Endodermal cell (in vitro differentiated cells): Measurements from ENCODE around the gene KCTD17. TPM values are rescaled to one million over a fixed set of nuclear protein-coding genes. Genes with fewer than 3 reads are reported as not detected.

Experiments used
- DNase-seq: peaks from one replicate; pipeline ENCODE4 v3.0.0-alpha.2; 2017
- H3K27ac ChIP-seq: 2 replicates; pipeline ENCODE4 v1.5.1; 2013; ENCODE audit warnings: mild to moderate bottlenecking, low read depth, low read length, moderate library complexity
- H3K27me3 ChIP-seq: 2 replicates; pipeline ENCODE4 v1.6.1; 2013; ENCODE audit warnings: mild to moderate bottlenecking, low read length, moderate library complexity; ENCODE audit not compliant: insufficient read depth, control insufficient read depth, poor library complexity, severe bottlenecking
- H3K36me3 ChIP-seq: 2 replicates; pipeline ENCODE4 v1.7.0; 2013; ENCODE audit warnings: mild to moderate bottlenecking, low read length, moderate library complexity; ENCODE audit not compliant: control insufficient read depth, insufficient read depth
- H3K4me1 ChIP-seq: one replicate; pipeline ENCODE4 v1.7.0; 2013; ENCODE audit warnings: low read length; ENCODE audit not compliant: control insufficient read depth, insufficient read depth
- H3K4me3 ChIP-seq: 2 replicates; pipeline ENCODE4 v1.5.1; 2013; ENCODE audit warnings: mild to moderate bottlenecking, low read length, moderate library complexity
- H3K9ac ChIP-seq: 2 replicates; pipeline ENCODE4 v1.6.1; 2013; ENCODE audit warnings: mild to moderate bottlenecking, low read length, moderate library complexity; ENCODE audit not compliant: poor library complexity, severe bottlenecking; ENCODE audit errors: extremely low read depth
- H3K9me3 ChIP-seq: 2 replicates; pipeline ENCODE4 v1.6.1; 2013; ENCODE audit warnings: mild to moderate bottlenecking, low read length, moderate library complexity; ENCODE audit not compliant: control insufficient read depth
- H3K27ac Mint-ChIP-seq: 2 replicates; pipeline ENCODE4 v1.8.0; 2020; ENCODE audit warnings: mixed read lengths
- H3K27me3 Mint-ChIP-seq: 2 replicates; pipeline ENCODE4 v1.8.0; 2021; ENCODE audit warnings: mild to moderate bottlenecking, mixed read lengths; ENCODE audit not compliant: insufficient read depth
- H3K36me3 Mint-ChIP-seq: 2 replicates; pipeline ENCODE4 v1.8.0; 2020; ENCODE audit warnings: low read depth, mixed read lengths
- H3K4me1 Mint-ChIP-seq: 2 replicates; pipeline ENCODE4 v1.8.0; 2020; ENCODE audit warnings: mixed read lengths
- H3K4me3 Mint-ChIP-seq: 2 replicates; pipeline ENCODE4 v1.8.0; 2020; ENCODE audit warnings: mild to moderate bottlenecking, moderate library complexity, mixed read lengths
- H3K9me3 Mint-ChIP-seq: 2 replicates; pipeline ENCODE4 v1.8.0; 2020; ENCODE audit warnings: mild to moderate bottlenecking, mixed read lengths
- WGBS, 2 experiments: methylation state at CpG; one replicate each; pipeline versions ENCODE4 v1.1.5 to v1.1.7; 2013; ENCODE audit warnings: missing lambda C conversion rate in 2 of 2, mixed read lengths in 1 of 2; ENCODE audit not compliant: insufficient coverage in 1 of 2, insufficient read length in 1 of 2; 5-methylcytosine and 5-hydroxymethylcytosine counted together
- total RNA-seq, 2 donors: library from RNA; stranded (reverse); fragmentation: NEBNext Ultra II Directional in 1 of 2; extraction: Animal tissue kit (Norgen Biotek cat#: 25700) in 1 of 2; gene quantifications; 2 replicates in 1 of 2; 3 replicates in 1 of 2; pipeline ENCODE4 v1.2.1, GENCODE V29; 2021
- TF ChIP-seq, protein P1 (sequence below): fragments of 200-600 bp; sonication (generic); conservative IDR thresholded peaks from 2 replicates; pipeline ENCODE4 v1.5.0; 2021; ENCODE audit warnings: antibody characterized with exemption, mild to moderate bottlenecking

The KCTD17 gene
- total RNA-seq, 2 donors from 2014 or later = 35.4 to 37.0 TPM

- Histone ChIP-seq H3K36me3 (peaks cover 24% of the 10 kb centered on the region), H3K9ac (no peak overlapping the region), H3K27ac (no peak overlapping the region), H3K27me3 (no peaks in the 10 kb centered on the region), H3K4me3 (no peak overlapping the region), H3K4me1 (peaks cover 8% of the 10 kb centered on the region), H3K9me3 (no peaks in the 10 kb centered on the region)
- TF ChIP-seq, protein P1, sequence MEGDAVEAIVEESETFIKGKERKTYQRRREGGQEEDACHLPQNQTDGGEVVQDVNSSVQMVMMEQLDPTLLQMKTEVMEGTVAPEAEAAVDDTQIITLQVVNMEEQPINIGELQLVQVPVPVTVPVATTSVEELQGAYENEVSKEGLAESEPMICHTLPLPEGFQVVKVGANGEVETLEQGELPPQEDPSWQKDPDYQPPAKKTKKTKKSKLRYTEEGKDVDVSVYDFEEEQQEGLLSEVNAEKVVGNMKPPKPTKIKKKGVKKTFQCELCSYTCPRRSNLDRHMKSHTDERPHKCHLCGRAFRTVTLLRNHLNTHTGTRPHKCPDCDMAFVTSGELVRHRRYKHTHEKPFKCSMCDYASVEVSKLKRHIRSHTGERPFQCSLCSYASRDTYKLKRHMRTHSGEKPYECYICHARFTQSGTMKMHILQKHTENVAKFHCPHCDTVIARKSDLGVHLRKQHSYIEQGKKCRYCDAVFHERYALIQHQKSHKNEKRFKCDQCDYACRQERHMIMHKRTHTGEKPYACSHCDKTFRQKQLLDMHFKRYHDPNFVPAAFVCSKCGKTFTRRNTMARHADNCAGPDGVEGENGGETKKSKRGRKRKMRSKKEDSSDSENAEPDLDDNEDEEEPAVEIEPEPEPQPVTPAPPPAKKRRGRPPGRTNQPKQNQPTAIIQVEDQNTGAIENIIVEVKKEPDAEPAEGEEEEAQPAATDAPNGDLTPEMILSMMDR = peak; percentile 85
- H3K4me1 Mint-ChIP-seq = peaks cover 6% of the 10 kb centered on the region
- DNase-seq = peak; percentile 73
- no peak overlapping the region for H3K27ac Mint-ChIP-seq
- no peaks in the 10 kb centered on the region for H3K27me3 Mint-ChIP-seq
- WGBS, 2 experiments = 79 to 93% methylated on average over 6 to 13 of the region's 13 CpGs
- H3K9me3 Mint-ChIP-seq = no peaks in the 10 kb centered on the region
- H3K36me3 Mint-ChIP-seq = peaks cover 33% of the 10 kb centered on the region
- H3K4me3 Mint-ChIP-seq = peak overlapping the region; percentile 27
These were observed 29.6 kb upstream of the KCTD17 start for GRCh38 chr22:37021710-37022482.

DNA sequence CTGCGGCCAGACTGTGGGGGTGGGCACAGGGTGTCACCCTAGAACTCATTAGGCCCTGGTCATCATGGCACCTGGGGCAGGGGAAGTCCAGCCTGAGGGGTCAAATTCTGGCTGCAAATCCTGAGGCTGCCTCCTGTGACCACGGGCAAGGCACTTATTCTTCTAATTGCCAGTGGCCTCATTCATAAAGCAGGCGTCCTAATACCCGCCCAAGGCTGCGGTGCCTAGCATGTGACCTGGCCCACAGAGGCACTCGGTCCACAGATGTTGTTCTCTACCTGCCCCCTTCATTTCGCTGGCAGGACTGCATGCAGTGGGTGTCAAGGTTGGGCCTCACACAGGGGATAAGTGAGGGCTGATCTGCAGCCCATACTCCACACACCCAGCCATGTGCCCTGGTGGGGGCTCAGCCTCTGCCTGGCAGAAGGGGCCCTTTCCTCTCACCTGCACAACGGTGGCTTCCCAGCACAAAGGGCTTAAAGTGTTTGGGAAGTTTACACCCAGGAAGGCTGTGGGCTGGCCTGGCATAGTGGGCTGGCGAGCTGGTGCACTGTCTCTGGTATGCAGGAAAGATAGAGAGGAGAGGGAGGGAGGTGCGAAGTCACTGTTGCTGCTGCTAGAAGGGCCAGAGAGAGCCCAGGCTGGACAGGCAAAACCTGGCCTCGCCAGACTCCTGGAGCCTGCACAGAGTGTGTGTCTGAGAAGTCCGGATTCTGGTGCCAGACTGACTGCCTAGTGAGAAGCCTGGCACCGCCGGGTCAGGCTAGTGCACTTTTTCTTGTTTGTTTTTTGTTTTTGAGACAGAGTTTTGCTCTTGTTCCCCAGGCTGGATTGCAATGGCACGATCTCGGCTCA, 28.8 kb upstream of the KCTD17 start:
- Histone ChIP-seq H3K27ac (no peak overlapping the region), H3K9me3 (no peaks in the 10 kb centered on the region), H3K9ac (no peak overlapping the region), H3K36me3 (peaks cover 17% of the 10 kb centered on the region), H3K4me3 (no peak overlapping the region), H3K4me1 (peaks cover 8% of the 10 kb centered on the region), H3K27me3 (no peaks in the 10 kb centered on the region)
- no peak for DNase-seq
- Mint-ChIP-seq H3K4me3 (no peak overlapping the region), H3K36me3 (peaks cover 29% of the 10 kb centered on the region), H3K27me3 (no peaks in the 10 kb centered on the region), H3K27ac (no peak overlapping the region), H3K9me3 (no peaks in the 10 kb centered on the region), H3K4me1 (peaks cover 3% of the 10 kb centered on the region)
- TF ChIP-seq, protein P1 = no peak
- 90 to 92% methylated on average over 15 to 16 of the region's 16 CpGs for WGBS, 2 experiments

DNA sequence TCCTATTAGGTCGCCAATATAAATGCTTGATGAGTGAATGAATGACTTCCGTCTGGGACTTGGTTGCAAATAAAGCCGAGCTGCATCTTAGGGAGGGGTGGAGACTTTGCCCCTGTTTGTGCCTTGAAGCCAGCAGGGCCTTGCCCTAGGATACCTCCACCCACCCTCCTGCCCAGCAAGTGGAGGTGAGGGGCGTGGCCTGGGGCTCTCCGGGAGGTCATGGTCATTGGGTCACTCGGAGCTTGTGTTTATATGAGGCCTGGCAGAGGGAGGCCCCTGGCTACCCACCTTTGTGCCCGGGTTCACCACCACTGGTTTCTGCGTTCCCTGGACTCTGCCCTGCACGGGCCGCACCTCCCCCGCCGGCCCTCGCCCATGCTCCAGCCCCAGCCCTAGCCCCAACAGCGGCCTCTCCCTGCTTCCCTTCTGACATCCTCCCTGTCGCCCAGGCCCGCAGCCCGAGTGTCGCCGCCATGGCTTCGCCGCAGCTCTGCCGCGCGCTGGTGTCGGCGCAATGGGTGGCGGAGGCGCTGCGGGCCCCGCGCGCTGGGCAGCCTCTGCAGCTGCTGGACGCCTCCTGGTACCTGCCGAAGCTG, 27.7 kb upstream of the KCTD17 start:
- Histone ChIP-seq H3K27me3 (no peaks in the 10 kb centered on the region), H3K27ac (no peak overlapping the region), H3K9ac (no peak overlapping the region), H3K4me3 (no peak overlapping the region), H3K36me3 (peaks cover 18% of the 10 kb centered on the region), H3K4me1 (no peaks in the 10 kb centered on the region), H3K9me3 (no peaks in the 10 kb centered on the region)
- Mint-ChIP-seq H3K36me3 (peaks cover 33% of the 10 kb centered on the region), H3K4me1 (no peaks in the 10 kb centered on the region), H3K9me3 (no peaks in the 10 kb centered on the region), H3K27me3 (no peaks in the 10 kb centered on the region), H3K4me3 (no peak overlapping the region), H3K27ac (no peak overlapping the region)
- WGBS, 2 experiments = 97% methylated on average over 14 to 34 of the region's 34 CpGs
- no peak for DNase-seq
- TF ChIP-seq, protein P1 = no peak
